Thoracic aorta endothelial cell (primary cell): ENCODE measurements around the gene WDR46. TPM values are rescaled to one million over a fixed set of nuclear protein-coding genes. Genes with fewer than 3 reads are reported as not detected.

Experiments used
- total RNA-seq: library from RNA; depleted of rRNA; stranded (reverse); fragments of >200 nt; gene quantifications from 2 replicates; pipeline ENCODE4 v1.2.3, GENCODE V29; 2012

Gene WDR46, protein sequence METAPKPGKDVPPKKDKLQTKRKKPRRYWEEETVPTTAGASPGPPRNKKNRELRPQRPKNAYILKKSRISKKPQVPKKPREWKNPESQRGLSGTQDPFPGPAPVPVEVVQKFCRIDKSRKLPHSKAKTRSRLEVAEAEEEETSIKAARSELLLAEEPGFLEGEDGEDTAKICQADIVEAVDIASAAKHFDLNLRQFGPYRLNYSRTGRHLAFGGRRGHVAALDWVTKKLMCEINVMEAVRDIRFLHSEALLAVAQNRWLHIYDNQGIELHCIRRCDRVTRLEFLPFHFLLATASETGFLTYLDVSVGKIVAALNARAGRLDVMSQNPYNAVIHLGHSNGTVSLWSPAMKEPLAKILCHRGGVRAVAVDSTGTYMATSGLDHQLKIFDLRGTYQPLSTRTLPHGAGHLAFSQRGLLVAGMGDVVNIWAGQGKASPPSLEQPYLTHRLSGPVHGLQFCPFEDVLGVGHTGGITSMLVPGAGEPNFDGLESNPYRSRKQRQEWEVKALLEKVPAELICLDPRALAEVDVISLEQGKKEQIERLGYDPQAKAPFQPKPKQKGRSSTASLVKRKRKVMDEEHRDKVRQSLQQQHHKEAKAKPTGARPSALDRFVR
- total RNA-seq: 74.2 and 89.2 TPM in 2 replicates

DNA sequence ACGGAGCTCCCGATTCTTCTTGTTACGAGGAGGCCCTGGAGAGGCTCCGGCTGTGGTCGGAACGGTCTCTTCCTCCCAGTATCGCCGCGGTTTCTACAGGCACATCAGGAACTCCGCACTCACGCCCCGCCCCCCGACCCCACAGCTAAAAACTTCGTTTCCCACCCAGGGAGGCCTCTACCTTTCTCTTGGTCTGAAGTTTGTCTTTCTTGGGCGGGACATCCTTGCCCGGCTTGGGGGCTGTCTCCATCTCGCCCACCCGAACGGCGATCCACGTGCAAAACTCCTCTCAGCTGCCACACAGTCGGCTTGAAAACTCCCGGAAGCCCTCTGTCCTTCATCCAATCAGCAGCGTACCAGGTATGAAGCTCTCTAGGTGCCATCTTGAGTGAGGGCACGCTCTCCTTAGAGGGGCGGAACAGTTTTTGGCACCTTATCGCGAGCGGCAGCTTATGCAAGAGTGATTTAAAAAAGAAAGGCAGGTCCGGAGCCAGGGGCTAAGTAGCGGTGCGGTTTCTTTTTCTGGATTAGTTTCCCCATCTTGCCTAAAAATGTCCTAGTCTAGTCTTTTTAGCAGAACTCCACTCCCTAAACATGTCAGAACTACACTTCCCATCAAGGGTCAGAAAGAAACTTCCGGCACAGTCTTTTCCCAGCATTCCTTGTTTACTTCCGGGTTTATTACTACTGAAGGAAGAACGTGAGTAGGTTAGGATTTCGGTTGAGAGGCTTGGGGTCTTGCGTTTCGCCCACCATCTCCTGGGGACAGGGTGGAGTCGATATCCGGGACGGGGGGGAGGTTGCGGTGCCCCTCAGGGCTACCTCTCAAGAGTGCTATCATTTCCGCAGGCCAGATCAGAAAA is at the start of gene WDR46, which contains the start of gene PFDN6:
WDR46 (minus strand) TSS at position 319 of the 863 bp plus-strand sequence; CDS start at position 250, 69 bp downstream.
PFDN6 (plus strand) TSS at position 681 of the 863 bp plus-strand sequence. CDS start 256 bp downstream, outside the sequence.

DNA sequence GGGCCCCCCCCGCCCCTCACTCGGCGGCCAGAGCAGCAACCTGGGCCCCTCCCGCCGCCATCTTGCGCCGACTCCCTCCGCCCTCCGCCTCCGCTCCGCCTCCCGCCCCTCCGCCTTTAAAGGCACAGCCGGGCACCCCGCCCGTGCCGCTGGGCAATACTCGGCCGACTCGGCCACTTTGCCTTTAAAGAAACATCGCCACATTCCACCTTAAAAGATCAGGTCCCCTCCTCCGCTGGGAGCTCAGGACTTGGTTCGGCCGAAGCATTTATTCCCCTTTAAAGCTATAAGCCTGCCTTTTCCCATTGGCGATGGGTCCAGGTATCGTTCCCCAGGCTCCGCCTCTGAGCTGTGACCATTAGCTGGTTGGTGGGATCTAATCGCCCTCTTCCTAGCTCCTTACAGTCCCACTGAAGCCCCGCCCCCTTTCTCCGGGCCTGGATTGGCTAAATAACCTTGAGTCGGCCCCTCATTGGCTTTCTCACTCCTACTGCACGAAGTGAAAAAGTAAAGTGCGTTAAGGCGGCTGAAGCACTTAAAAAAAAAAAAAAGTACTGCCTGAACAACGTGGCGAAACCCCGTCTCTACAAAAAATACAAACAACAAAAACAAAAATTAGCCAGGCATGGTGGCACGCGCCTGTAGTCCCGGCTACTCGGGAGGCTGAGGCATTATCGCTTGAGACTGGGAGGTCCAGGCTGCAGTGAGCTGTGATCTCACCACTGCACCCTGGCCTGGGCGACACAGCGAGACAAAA is 28.8 kb upstream of the WDR46 start, which contains the start of gene ZBTB22:
ZBTB22 (minus strand) TSS at position 76 of the 757 bp plus-strand sequence. CDS start 828 bp downstream, outside the sequence.

DNA sequence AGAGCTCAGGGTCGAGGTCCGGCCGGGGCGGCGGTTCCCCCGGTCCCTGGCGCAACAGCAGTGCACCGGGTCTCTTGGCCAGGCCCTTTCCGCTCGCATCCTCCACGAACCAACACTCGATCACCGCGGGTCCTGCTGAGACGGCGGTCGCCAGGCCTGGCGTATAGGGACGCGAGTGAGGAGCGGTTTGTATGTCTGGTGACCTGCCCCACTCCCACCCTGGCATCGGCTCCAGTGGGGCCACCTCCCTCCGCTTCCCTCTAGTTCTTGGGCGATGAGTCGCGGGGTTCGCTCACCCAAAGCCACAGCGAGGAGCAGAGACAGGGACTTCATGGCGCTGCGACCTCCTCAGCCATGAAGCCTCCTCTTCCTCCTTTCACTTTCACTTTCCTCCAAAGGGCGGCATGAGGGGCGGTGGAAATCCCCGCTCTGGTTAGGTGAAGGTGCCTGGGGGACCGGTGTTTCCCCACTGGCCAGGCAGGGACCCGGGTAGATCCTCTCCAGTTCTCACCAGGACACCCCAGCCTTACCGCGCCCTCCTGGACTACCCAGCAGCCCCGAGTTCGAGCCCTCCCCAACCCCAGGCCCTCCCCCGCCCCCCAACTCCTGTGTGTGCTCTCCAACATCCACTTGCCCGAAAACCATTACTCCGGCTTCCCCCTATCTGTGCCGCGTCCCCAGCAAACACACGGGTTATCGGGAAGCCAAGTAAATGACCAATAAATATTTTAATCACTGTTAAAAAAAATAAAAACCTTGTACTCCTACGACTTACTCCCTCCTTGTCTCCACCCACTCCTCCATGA is 24.9 kb upstream of the WDR46 start, which contains the start of gene TAPBP:
TAPBP (minus strand) TSS at position 370 of the 806 bp plus-strand sequence; CDS start at position 333, 37 bp downstream.

DNA sequence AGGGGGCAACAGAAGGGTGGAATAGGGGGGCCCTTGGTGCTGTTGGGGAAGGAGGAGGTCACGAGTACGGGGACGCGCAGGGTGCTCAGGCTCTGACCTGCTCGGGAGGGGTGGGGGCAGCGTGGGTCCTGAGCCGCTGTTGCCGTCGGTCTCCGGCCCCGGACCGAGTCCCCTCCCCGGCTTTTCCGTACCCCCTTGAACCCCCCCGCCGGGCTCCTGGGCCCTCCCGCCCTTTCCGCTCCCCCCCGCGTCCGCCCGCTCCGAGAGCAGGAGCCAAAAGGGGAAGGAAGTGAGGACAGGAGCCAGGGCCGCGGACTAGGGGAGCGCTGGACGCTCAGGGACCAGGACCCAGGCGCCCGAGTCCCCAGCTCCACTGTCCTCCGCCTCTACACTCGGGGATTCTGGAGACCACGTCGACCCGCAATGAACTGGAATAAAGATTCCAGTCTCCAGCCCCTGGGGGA is 9.8 kb upstream of the WDR46 start, which contains the start of gene RGL2:
RGL2 (minus strand) TSS at position 170 of the 464 bp plus-strand sequence. CDS start 332 bp downstream, outside the sequence.

DNA sequence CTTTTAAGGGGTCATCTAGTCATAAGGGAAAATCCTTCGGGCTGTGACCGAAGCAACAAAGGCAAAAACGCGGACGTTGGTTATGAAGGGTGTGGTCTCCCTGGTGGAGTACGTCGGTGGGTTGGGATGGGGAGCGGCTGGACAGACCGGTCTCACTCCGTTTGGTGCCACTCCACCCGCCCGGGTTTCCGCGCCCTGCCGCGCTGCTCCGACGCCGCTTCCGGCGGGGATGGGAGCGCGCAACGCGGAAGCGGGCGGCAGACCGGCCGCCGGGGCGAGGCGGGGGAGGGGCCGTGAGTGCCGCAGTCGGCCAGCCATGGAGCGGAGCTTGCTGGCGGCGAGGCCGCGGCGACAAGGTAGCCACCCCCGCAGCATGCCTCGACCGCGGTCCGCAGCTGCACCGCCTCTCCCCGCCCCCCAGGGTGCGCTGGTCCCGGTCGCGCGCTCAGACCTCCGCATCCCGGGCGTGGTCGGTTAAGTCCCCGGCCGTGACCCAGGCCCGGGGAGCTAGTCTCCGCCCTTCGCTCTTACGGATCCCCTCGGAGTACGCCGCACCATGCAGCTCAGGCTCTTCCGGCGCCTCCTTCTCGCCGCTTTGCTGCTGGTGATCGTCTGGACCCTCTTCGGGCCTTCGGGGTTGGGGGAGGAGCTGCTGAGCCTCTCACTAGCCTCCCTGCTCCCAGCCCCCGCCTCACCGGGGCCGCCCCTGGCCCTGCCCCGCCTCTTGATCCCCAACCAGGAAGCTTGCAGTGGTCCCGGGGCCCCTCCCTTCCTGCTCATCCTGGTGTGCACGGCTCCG is 12.0 kb downstream of the WDR46 start, which contains the start of gene B3GALT4:
B3GALT4 (plus strand) TSS at position 260 of the 799 bp plus-strand sequence; CDS start at position 557, 297 bp downstream.

DNA sequence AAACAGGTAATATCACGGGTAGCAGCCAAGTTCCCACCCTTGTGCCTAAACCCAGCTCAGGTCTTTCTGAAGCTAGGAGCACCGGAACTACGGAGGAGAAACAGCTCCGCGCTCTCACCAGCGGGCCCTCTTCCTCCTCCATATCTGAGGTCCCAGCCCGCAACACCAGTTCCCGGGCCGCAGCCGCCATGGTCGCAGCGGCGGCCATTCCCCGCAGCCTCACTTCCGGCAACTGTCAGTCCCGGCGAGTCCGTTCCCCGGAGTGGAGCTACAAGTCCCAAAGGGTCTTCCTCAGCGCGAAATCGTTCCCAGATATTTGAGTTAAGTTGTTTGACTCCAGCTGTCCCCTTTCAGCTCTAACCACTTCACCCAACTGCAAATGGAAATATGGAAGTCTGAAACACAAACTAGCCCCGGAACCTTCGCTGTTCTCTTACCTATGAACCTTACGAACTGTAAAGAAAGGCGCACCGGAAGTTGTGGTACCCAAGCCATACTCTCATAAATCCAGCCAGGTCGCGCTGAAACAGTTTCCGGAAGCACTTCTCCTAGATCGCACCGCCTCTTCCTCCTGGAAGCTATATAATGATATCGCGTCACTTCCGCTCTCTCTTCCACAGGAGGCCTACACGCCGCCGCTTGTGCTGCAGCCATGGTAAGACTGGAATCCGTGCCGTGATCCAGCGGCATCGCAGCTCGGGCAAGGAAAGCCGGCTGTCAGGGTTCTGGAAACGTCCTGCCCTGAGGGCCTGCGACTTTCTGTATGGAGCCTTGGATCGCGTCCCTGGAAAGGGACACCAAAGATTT is 17.4 kb downstream of the WDR46 start, which contains the start of the genes RPS18 and VPS52:
RPS18 (plus strand) TSS at position 608 of the 807 bp plus-strand sequence; CDS start at position 653, 45 bp downstream.
VPS52 (minus strand) TSS at position 409 of the 807 bp plus-strand sequence; CDS start at position 208, 201 bp downstream.

Other genes starting within 250 kb of the WDR46 start
- 5.2 and 16.8 TPM in 2 replicates for gene HLA-DPA1, start 215.6 kb downstream of the WDR46 start, total RNA-seq
- gene HLA-DPB1, start 213.2 kb downstream of the WDR46 start, total RNA-seq: 14.5 and 20.8 TPM in 2 replicates
- 0.13 and 0.29 TPM in 2 replicates for gene COL11A2, start 96.8 kb downstream of the WDR46 start, total RNA-seq
- gene RXRB, start 88.6 kb downstream of the WDR46 start, total RNA-seq: 13.3 and 17.5 TPM in 2 replicates
- gene SLC39A7, start 88.4 kb downstream of the WDR46 start, total RNA-seq: 59.4 and 73.3 TPM in 2 replicates
- 3.1 and 4.8 TPM in 2 replicates for gene HSD17B8, start 84.6 kb downstream of the WDR46 start, total RNA-seq
- gene RING1, start 80.7 kb downstream of the WDR46 start, total RNA-seq: 14.1 and 18.1 TPM in 2 replicates
- 35.5 and 39.2 TPM in 2 replicates for gene VPS52, start 17.4 kb downstream of the WDR46 start, total RNA-seq
- gene RPS18, start 17.2 kb downstream of the WDR46 start, total RNA-seq: 2,291 and 2,418 TPM in 2 replicates
- gene B3GALT4, start 12.1 kb downstream of the WDR46 start, total RNA-seq: 1.2 and 2.4 TPM in 2 replicates
- 31.6 and 36.2 TPM in 2 replicates for gene PFDN6, start 362 bp upstream of the WDR46 start, total RNA-seq
- 40.0 and 42.2 TPM in 2 replicates for gene RGL2, start 9.7 kb upstream of the WDR46 start, total RNA-seq
- gene TAPBP, start 24.8 kb upstream of the WDR46 start, total RNA-seq: 64.1 and 90.7 TPM in 2 replicates
- 6.0 and 6.7 TPM in 2 replicates for gene ZBTB22, start 28.5 kb upstream of the WDR46 start, total RNA-seq
- 51.2 and 51.4 TPM in 2 replicates for gene DAXX, start 33.7 kb upstream of the WDR46 start, total RNA-seq
- gene KIFC1, start 102.6 kb upstream of the WDR46 start, total RNA-seq: 48.7 and 75.7 TPM in 2 replicates
- gene PHF1, start 121.8 kb upstream of the WDR46 start, total RNA-seq: 11.7 and 13.9 TPM in 2 replicates
- 67.6 and 73.9 TPM in 2 replicates for gene CUTA, start 128.9 kb upstream of the WDR46 start, total RNA-seq
- gene SYNGAP1, start 130.8 kb upstream of the WDR46 start, total RNA-seq: 3.5 and 6.7 TPM in 2 replicates
- gene ZBTB9, start 165.3 kb upstream of the WDR46 start, total RNA-seq: 4.5 and 5.3 TPM in 2 replicates